CD14-positive monocyte (primary cell): ENCODE data around the gene NXPH2. TPM values are rescaled to one million over a fixed set of nuclear protein-coding genes. Genes with fewer than 3 reads are reported as not detected.

Source experiments
- DNase-seq, 3 donors: peaks; one replicate each; pipeline ENCODE4 v3.0.0-alpha.2; 2011 to 2022
- H2AFZ ChIP-seq: 2 replicates; pipeline ENCODE4 v1.6.0; 2012; ENCODE audit warnings: mild to moderate bottlenecking, low read depth, low read length, inconsistent platforms; ENCODE audit not compliant: insufficient read depth, poor library complexity, severe bottlenecking
- H3K27ac ChIP-seq, 2 donors: 1 replicate in 1 of 2; 2 replicates in 1 of 2; pipeline ENCODE4 v1.5.1; 2012 to 2013; ENCODE audit warnings: low read length in 2 of 2, control low read depth in 1 of 2, inconsistent platforms in 1 of 2, low read depth in 1 of 2, mild to moderate bottlenecking in 1 of 2
- H3K27me3 ChIP-seq, 2 donors: one replicate each; pipeline versions ENCODE4 v1.6.0 to v1.6.1; 2011 to 2013; ENCODE audit warnings: low read length in 2 of 2; ENCODE audit not compliant: control insufficient read depth in 2 of 2, insufficient read depth in 2 of 2
- H3K36me3 ChIP-seq, 2 donors: replicated peaks in 1 of 2; 1 replicate in 1 of 2; 2 replicates in 1 of 2; pipeline versions ENCODE4 v1.5.1 to v1.6.1; 2012 to 2013; ENCODE audit warnings: low read length in 2 of 2, control low read depth in 1 of 2, inconsistent platforms in 1 of 2, mild to moderate bottlenecking in 1 of 2; ENCODE audit not compliant: insufficient read depth in 2 of 2, control insufficient read depth in 1 of 2
- H3K4me1 ChIP-seq, 2 donors: 1 replicate in 1 of 2; 2 replicates in 1 of 2; pipeline versions ENCODE4 v1.5.1 to v1.6.1; 2012 to 2013; ENCODE audit warnings: low read length in 2 of 2, control low read depth in 1 of 2, inconsistent platforms in 1 of 2, mild to moderate bottlenecking in 1 of 2, moderate library complexity in 1 of 2; ENCODE audit not compliant: insufficient read depth in 2 of 2, control insufficient read depth in 1 of 2
- H3K4me2 ChIP-seq: replicated peaks from 2 replicates; pipeline ENCODE3; 2012; ENCODE audit warnings: low read length, moderate library complexity, mild to moderate bottlenecking; ENCODE audit not compliant: poor library complexity, severe bottlenecking; ENCODE audit errors: extremely low read depth
- H3K4me3 ChIP-seq, 3 experiments: fragments of 200-600 bp in 1 of 3; sonication (generic) in 1 of 3; replicated peaks in 1 of 3; 1 replicate in 2 of 3; 2 replicates in 1 of 3; pipeline ENCODE4 v1.5.1; 2011 to 2013; ENCODE audit warnings: low read length in 3 of 3, mild to moderate bottlenecking in 3 of 3, control low read depth in 2 of 3, low read depth in 2 of 3, inconsistent platforms in 1 of 3, moderate library complexity in 1 of 3
- H3K79me2 ChIP-seq: 2 replicates; pipeline ENCODE4 v1.6.0; 2012; ENCODE audit warnings: mild to moderate bottlenecking, control low read depth, inconsistent platforms, low read length, moderate library complexity; ENCODE audit not compliant: insufficient read depth
- H3K9ac ChIP-seq: 2 replicates; pipeline ENCODE4 v1.6.0; 2017; ENCODE audit warnings: low read length, mild to moderate bottlenecking; ENCODE audit not compliant: insufficient read depth, poor library complexity, severe bottlenecking
- H3K9me3 ChIP-seq, 2 donors: replicated peaks in 1 of 2; 1 replicate in 1 of 2; 2 replicates in 1 of 2; pipeline versions ENCODE4 v1.5.1 to v1.6.1; 2012 to 2013; ENCODE audit warnings: low read length in 2 of 2, control low read depth in 1 of 2; ENCODE audit not compliant: control insufficient read depth in 1 of 2, insufficient read depth in 1 of 2
- H4K20me1 ChIP-seq: 2 replicates; pipeline ENCODE4 v1.6.0; 2012; ENCODE audit warnings: mild to moderate bottlenecking, low read length, control low read depth, moderate library complexity; ENCODE audit not compliant: insufficient read depth
- H3K27ac Mint-ChIP-seq, 7 donors: one replicate each; pipeline ENCODE4 v1.8.0; 2020; ENCODE audit warnings: mild to moderate bottlenecking in 7 of 7, mixed read lengths in 7 of 7, moderate library complexity in 6 of 7, inconsistent platforms in 2 of 7
- H3K27me3 Mint-ChIP-seq, 3 donors: one replicate each; pipeline ENCODE4 v1.8.0; 2021 to 2022; ENCODE audit warnings: low read depth in 3 of 3, mild to moderate bottlenecking in 3 of 3, mixed read lengths in 3 of 3, moderate library complexity in 3 of 3, inconsistent platforms in 1 of 3
- H3K36me3 Mint-ChIP-seq, 2 donors: one replicate each; pipeline ENCODE4 v1.8.0; 2020; ENCODE audit warnings: mixed read lengths in 2 of 2, inconsistent platforms in 1 of 2, mild to moderate bottlenecking in 1 of 2
- H3K4me1 Mint-ChIP-seq: one replicate; pipeline ENCODE4 v1.8.0; 2020; ENCODE audit warnings: mild to moderate bottlenecking, mixed read lengths
- H3K4me3 Mint-ChIP-seq, 2 donors: one replicate each; pipeline ENCODE4 v1.8.0; 2020; ENCODE audit warnings: mild to moderate bottlenecking in 2 of 2, mixed read lengths in 2 of 2, moderate library complexity in 1 of 2
- H3K9me3 Mint-ChIP-seq, 7 donors: one replicate each; pipeline ENCODE4 v1.8.0; 2020 to 2022; ENCODE audit warnings: mixed read lengths in 7 of 7, mild to moderate bottlenecking in 6 of 7, moderate library complexity in 6 of 7, inconsistent platforms in 2 of 7
- CTCF ChIP-seq: fragments of 200-600 bp; IDR thresholded peaks from one replicate; pipeline ENCODE4 v1.8.0; 2022; ENCODE audit warnings: antibody characterized with exemption, mild to moderate bottlenecking
- WGBS: methylation state at CpG from one replicate; pipeline ENCODE4 v1.1.5; 2013; ENCODE audit warnings: missing lambda C conversion rate; ENCODE audit not compliant: insufficient coverage; 5-methylcytosine and 5-hydroxymethylcytosine counted together
- intact Hi-C, 2 donors: fragments of 100-400 bp; cut with micrococcal nuclease; formaldehyde crosslinking; loops; one replicate each; pipeline versions ENCODE4 v1.15.0 to v1.15.1; 2023
- polyA plus RNA-seq, 3 donors: library from polyadenylated mRNA; depleted of rRNA in 1 of 3; unstranded in 2 of 3; stranded (reverse) in 1 of 3; fragments of 300-500 nt in 2 of 3; fragments of >200 nt in 1 of 3; fragmentation: Illumina TruSeq in 2 of 3; gene quantifications; 1 replicate in 2 of 3; 2 replicates in 1 of 3; pipeline ENCODE4 v1.2.3, GENCODE V29; 2012 to 2021

The NXPH2 gene
- polyA plus RNA-seq, 3 donors = not detected

- Histone ChIP-seq H3K9ac (no peak overlapping the region), H3K27me3 (no peaks in the 10 kb centered on the region), H3K79me2 (no peaks in the 10 kb centered on the region), H3K4me1 (no peaks in the 10 kb centered on the region), H2AFZ (no peak overlapping the region), H3K9me3 (no peaks in the 10 kb centered on the region), H3K27ac (no peak overlapping the region), H4K20me1 (no peaks in the 10 kb centered on the region), H3K4me2 (no peak overlapping the region), H3K36me3 (no peaks in the 10 kb centered on the region), H3K4me3 (no peak overlapping the region)
- peaks cover 0 to 2% (median 0%) of the 10 kb centered on the region in 7 donors for H3K9me3 Mint-ChIP-seq
- DNase-seq = no peak
- H3K36me3 Mint-ChIP-seq = no peaks in the 10 kb centered on the region
- 100% methylated on average over 1 of the region's 1 CpG for WGBS
- TF ChIP-seq CTCF = no peak
- intact Hi-C loops = no loop called here
- peaks cover 0 to 2% (median 1%) of the 10 kb centered on the region in 3 donors for H3K27me3 Mint-ChIP-seq
- H3K27ac Mint-ChIP-seq = peak overlapping the region in 1 of 7 donors; percentile 23
- no peak overlapping the region for H3K4me3 Mint-ChIP-seq
- H3K4me1 Mint-ChIP-seq = peaks cover 7% of the 10 kb centered on the region
These were observed 154.0 kb downstream of the NXPH2 start for GRCh38 chr2:138626148-138626547.

- Histone ChIP-seq H3K36me3 (no peaks in the 10 kb centered on the region), H3K27me3 (no peaks in the 10 kb centered on the region), H3K4me2 (no peak overlapping the region), H3K4me3 (no peak overlapping the region), H4K20me1 (no peaks in the 10 kb centered on the region), H3K4me1 (no peaks in the 10 kb centered on the region), H3K79me2 (no peaks in the 10 kb centered on the region), H3K9ac (no peak overlapping the region), H2AFZ (no peak overlapping the region), H3K27ac (no peak overlapping the region), H3K9me3 (no peaks in the 10 kb centered on the region)
- TF ChIP-seq CTCF = no peak
- Mint-ChIP-seq H3K4me1 (peaks cover 7% of the 10 kb centered on the region), H3K36me3 (no peaks in the 10 kb centered on the region), H3K27ac (peak overlapping the region in 2 of 7 donors; percentile 36 to 60), H3K27me3 (peaks cover 0 to 2% (median 0%) of the 10 kb centered on the region in 3 donors), H3K9me3 (peaks cover 0 to under 1% (median 0%) of the 10 kb centered on the region in 7 donors), H3K4me3 (no peak overlapping the region)
- no peak for DNase-seq
- intact Hi-C loops = no loop called here
- WGBS = 0% methylated on average over 1 of the region's 3 CpGs
These were observed 157.6 kb downstream of the NXPH2 start for GRCh38 chr2:138622613-138623012.
